Panc1 (cell line): ENCODE data around the gene OPTC. TPM values are rescaled to one million over a fixed set of nuclear protein-coding genes. Genes with fewer than 3 reads are reported as not detected.

Source experiments
- ATAC-seq: fragments of 200-7000 bp; cut with Tn5 transposase; 2 replicates; pipeline ENCODE4 v1.9.1; 2020; ENCODE audit warnings: mild to moderate bottlenecking, moderate library complexity
- BruUV-seq: library from RNA; stranded (reverse); fragments of 400-500 nt; replicated peaks from 2 replicates; lab custom pipeline; 2021; lab: Mats Ljungman, UMichigan
- CTCF ChIA-PET: fragments of 300-600 bp; sonication (Branson Sonifier 250); formaldehyde crosslinking; loops from one replicate; lab custom pipeline; 2022; ENCODE audit warnings: antibody characterized with exemption; lab: Charles Lee
- POLR2A ChIA-PET: fragments of 300-600 bp; sonication (Branson Sonifier 250); formaldehyde crosslinking; loops from one replicate; lab custom pipeline; 2022; ENCODE audit warnings: antibody characterized with exemption; lab: Charles Lee
- DNase-seq: peaks from one replicate; pipeline ENCODE4 v3.0.0-alpha.2; 2010; ENCODE audit warnings: low read depth, low spot score
- H3K27ac ChIP-seq: 2 replicates; pipeline ENCODE4 v1.5.1; 2011; ENCODE audit warnings: mild to moderate bottlenecking, low read length, inconsistent platforms
- H3K27me3 ChIP-seq: fragments of 200-500 bp; sonication (Bioruptor generic); 2 replicates; pipeline ENCODE4 v1.6.0; 2014; ENCODE audit warnings: low read length, inconsistent platforms; ENCODE audit not compliant: control insufficient read depth, insufficient read depth
- H3K36me3 ChIP-seq: fragments of 200-500 bp; sonication (Bioruptor generic); 2 replicates; pipeline ENCODE4 v1.5.1; 2014; ENCODE audit warnings: inconsistent platforms, mild to moderate bottlenecking, low read length, moderate library complexity; ENCODE audit not compliant: control insufficient read depth, insufficient read depth
- H3K4me1 ChIP-seq: 2 replicates; pipeline ENCODE4 v1.5.1; 2011; ENCODE audit warnings: inconsistent platforms, mild to moderate bottlenecking, low read length, moderate library complexity; ENCODE audit not compliant: control insufficient read depth, insufficient read depth
- H3K4me3 ChIP-seq, 2 experiments: 2 replicates each; pipeline ENCODE4 v1.5.1; 2011 to 2012; ENCODE audit warnings: low read depth in 2 of 2, low read length in 2 of 2, mild to moderate bottlenecking in 2 of 2, inconsistent platforms in 1 of 2, moderate library complexity in 1 of 2
- H3K9me3 ChIP-seq: fragments of 200-500 bp; sonication (Bioruptor generic); 2 replicates; pipeline ENCODE4 v1.5.1; 2014; ENCODE audit warnings: low read depth, mild to moderate bottlenecking, inconsistent platforms, low read length, moderate library complexity; ENCODE audit not compliant: control insufficient read depth, insufficient read depth
- CTCF ChIP-seq: fragments of 450-650 bp; IDR thresholded peaks from 2 replicates; pipeline ENCODE4 v1.5.1; 2017; ENCODE audit warnings: mild to moderate bottlenecking
- POLR2AphosphoS5 ChIP-seq: IDR thresholded peaks from 2 replicates; pipeline ENCODE4 v1.6.1; 2012; ENCODE audit warnings: mild to moderate bottlenecking, low read depth, low read length, moderate library complexity
- SIN3A ChIP-seq: IDR thresholded peaks from 2 replicates; pipeline ENCODE4 v1.6.1; 2012; ENCODE audit warnings: low read depth, mild to moderate bottlenecking, low read length, moderate library complexity, borderline replicate concordance; ENCODE audit not compliant: insufficient read depth
- TCF7L2 ChIP-seq: IDR thresholded peaks from 2 replicates; pipeline ENCODE4 v1.6.1; 2011; ENCODE audit warnings: mild to moderate bottlenecking, low read depth, low read length, inconsistent platforms
- in situ Hi-C: cut with HindIII; loops from 2 replicates; pipeline ENCODE4 v1.10.0; 2016; ENCODE audit warnings: low sequenced_read_pairs, low pct_unique_long_range_greater_than_20kb
- intact Hi-C: fragments of 100-400 bp; cut with micrococcal nuclease; formaldehyde crosslinking; loops from one replicate; pipeline ENCODE4 v1.10.0; 2022; ENCODE audit not compliant: unreplicated experiment
- total RNA-seq: library from RNA; stranded (reverse); gene quantifications from one replicate; pipeline ENCODE4 v1.2.1, GENCODE V29; 2021; ENCODE audit not compliant: unreplicated experiment
- TF ChIP-seq, protein P1 (sequence below), 2 experiments: IDR thresholded peaks; 2 replicates each; pipeline ENCODE4 v1.6.1; 2011 to 2012; ENCODE audit warnings: low read depth in 2 of 2, control low read depth in 1 of 2, low read length in 1 of 2, mild to moderate bottlenecking in 1 of 2, moderate library complexity in 1 of 2; ENCODE audit not compliant: insufficient read depth in 1 of 2

Gene OPTC
- total RNA-seq, 1 experiment from 2014 or later, result not detected

GRCh38 chr1:203461717-203462116 is 32.2 kb upstream of the OPTC start:
- no TSS peak for BruUV-seq
- in situ Hi-C loops, result no loop called here

DNA sequence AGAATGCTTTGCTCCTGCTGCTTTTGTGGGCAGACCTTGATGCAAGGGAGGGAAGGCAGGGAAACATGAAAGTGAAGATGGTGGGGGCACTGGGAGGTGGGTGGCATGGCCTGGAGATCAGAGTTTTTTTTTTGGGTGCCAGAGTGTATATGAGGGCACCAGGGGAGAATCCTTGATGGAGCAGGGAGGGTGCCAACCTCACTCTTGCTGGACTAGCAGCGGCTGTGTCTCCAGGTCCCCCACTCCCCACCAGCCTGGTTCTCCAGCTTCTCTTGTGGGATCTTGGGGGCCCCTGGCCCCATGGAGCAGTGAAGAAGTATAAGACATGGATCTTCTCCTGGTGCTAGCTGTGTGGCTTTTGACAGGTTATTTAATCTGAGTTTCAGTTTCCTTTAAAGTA is 31.8 kb upstream of the OPTC start:
- intact Hi-C loops (no loop called here), in situ Hi-C loops (no loop called here)
- CTCF ChIA-PET, result no interaction called here
- Histone ChIP-seq H3K27ac (no peak overlapping the region), H3K4me1 (no peaks in the 10 kb centered on the region), H3K9me3 (no peaks in the 10 kb centered on the region), H3K4me3 (no peak overlapping the region), H3K36me3 (no peaks in the 10 kb centered on the region), H3K27me3 (peaks cover 10% of the 10 kb centered on the region)
- POLR2A ChIA-PET, result no interaction called here
- ATAC-seq, result no peak
- no peak for DNase-seq
- TF ChIP-seq POLR2AphosphoS5 (no peak), SIN3A (no peak)
- TF ChIP-seq, protein P1, sequence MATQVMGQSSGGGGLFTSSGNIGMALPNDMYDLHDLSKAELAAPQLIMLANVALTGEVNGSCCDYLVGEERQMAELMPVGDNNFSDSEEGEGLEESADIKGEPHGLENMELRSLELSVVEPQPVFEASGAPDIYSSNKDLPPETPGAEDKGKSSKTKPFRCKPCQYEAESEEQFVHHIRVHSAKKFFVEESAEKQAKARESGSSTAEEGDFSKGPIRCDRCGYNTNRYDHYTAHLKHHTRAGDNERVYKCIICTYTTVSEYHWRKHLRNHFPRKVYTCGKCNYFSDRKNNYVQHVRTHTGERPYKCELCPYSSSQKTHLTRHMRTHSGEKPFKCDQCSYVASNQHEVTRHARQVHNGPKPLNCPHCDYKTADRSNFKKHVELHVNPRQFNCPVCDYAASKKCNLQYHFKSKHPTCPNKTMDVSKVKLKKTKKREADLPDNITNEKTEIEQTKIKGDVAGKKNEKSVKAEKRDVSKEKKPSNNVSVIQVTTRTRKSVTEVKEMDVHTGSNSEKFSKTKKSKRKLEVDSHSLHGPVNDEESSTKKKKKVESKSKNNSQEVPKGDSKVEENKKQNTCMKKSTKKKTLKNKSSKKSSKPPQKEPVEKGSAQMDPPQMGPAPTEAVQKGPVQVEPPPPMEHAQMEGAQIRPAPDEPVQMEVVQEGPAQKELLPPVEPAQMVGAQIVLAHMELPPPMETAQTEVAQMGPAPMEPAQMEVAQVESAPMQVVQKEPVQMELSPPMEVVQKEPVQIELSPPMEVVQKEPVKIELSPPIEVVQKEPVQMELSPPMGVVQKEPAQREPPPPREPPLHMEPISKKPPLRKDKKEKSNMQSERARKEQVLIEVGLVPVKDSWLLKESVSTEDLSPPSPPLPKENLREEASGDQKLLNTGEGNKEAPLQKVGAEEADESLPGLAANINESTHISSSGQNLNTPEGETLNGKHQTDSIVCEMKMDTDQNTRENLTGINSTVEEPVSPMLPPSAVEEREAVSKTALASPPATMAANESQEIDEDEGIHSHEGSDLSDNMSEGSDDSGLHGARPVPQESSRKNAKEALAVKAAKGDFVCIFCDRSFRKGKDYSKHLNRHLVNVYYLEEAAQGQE (IDR thresholded peaks at IDR 0.05; ENCODE audit: insufficient read depth in 1 of 2, low read depth in 2 of 2, low read length in 1 of 2), result no peak
- BruUV-seq, result no TSS peak

More at GRCh38 chr1:203461717-203462116, 32.2 kb upstream of the OPTC start:
- POLR2A ChIA-PET, result no interaction called here
- intact Hi-C loops, result no loop called here
- Histone ChIP-seq H3K36me3 (no peaks in the 10 kb centered on the region), H3K27me3 (peaks cover 10% of the 10 kb centered on the region), H3K4me3 (no peak overlapping the region), H3K9me3 (no peaks in the 10 kb centered on the region), H3K27ac (no peak overlapping the region), H3K4me1 (no peaks in the 10 kb centered on the region)
- no peak for DNase-seq
- ATAC-seq, result no peak
- TF ChIP-seq CTCF (no peak), SIN3A (no peak), TCF7L2 (no peak)
- TF ChIP-seq, protein P1 (IDR thresholded peaks at IDR 0.05; ENCODE audit: insufficient read depth in 1 of 2, low read depth in 2 of 2, low read length in 1 of 2), result no peak
- CTCF ChIA-PET, result no interaction called here
